ENCODE results near the gene BBX. TPM values are rescaled to one million over a fixed set of nuclear protein-coding genes. Genes with fewer than 3 reads are reported as not detected.

The BBX gene
- total and polyA plus RNA-seq, 2 of the 13 experiments (the other 11 are each of a cell fraction or from before 2014, with no cell fraction given): 13.7 to 23.2 TPM

DNA sequence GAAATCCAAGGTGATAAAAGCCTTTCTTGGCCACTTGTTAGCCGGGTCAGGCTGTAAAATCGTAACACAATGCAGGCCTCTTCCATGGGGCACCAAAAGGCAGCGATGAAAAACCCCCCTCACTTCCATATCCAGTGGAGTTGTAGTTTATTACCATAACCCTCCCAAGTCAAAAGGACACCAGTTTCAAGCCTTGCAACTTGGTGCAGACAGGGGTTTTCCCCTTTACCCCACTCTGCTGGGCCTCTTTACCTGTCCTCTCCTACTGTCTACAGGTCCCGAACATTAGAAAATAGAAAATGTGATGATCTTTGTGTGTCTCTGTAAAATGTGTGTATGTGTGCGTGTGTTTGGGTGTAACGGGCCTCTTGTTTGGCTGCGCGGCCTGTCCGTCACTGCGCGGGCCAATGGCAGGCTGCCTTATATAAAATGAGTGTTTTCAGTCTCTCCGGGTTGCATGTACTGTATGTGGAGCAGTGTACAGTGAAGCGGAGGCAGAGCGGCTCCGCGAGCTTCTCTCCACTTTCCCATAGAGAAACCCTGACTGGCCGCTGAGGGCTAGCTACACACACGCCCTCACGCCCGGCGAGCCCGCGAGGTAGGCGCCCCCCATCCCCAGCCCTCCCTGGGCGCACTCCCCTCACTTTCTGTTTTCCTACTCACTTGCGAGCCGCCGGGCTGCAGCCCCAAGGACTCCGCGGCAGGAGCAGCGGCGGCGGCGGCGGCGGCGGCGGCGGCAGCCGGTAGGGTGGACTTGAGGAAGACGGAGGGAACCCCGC, at the start of gene BBX (continued):
- TF ChIP-seq, protein P1, sequence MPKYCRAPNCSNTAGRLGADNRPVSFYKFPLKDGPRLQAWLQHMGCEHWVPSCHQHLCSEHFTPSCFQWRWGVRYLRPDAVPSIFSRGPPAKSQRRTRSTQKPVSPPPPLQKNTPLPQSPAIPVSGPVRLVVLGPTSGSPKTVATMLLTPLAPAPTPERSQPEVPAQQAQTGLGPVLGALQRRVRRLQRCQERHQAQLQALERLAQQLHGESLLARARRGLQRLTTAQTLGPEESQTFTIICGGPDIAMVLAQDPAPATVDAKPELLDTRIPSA (CRISPR knock-in tag; IDR thresholded peaks at IDR 0.05; ENCODE audit: borderline replicate concordance): no peak
- TF ChIP-seq, protein P2, sequence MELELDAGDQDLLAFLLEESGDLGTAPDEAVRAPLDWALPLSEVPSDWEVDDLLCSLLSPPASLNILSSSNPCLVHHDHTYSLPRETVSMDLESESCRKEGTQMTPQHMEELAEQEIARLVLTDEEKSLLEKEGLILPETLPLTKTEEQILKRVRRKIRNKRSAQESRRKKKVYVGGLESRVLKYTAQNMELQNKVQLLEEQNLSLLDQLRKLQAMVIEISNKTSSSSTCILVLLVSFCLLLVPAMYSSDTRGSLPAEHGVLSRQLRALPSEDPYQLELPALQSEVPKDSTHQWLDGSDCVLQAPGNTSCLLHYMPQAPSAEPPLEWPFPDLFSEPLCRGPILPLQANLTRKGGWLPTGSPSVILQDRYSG (CRISPR knock-in tag; IDR thresholded peaks at IDR 0.05): no peak
- TF ChIP-seq CEBPG (CRISPR knock-in tag; IDR thresholded peaks at IDR 0.05) (0 out of 2 replicates have a peak, but pooled peaks have one; percentile 32), PITX1 (CRISPR knock-in tag; IDR thresholded peaks at IDR 0.05) (no peak), RBFOX2 (IDR thresholded peaks at IDR 0.05; ENCODE audit: low read depth, low read length) (peak; percentile 72), ZKSCAN8 (CRISPR knock-in tag; IDR thresholded peaks at IDR 0.05; ENCODE audit: borderline replicate concordance) (0 out of 2 replicates have a peak, but pooled peaks have one; percentile 8), BCL6 (CRISPR knock-in tag; IDR thresholded peaks at IDR 0.05) (0 out of 2 replicates have a peak, but pooled peaks have one; percentile 31), XRCC5 (optimal IDR thresholded peaks at IDR 0.05; ENCODE audit: low read length) (peak; percentile 67), DR1 (CRISPR knock-in tag; IDR thresholded peaks at IDR 0.05) (no peak), NFYB (CRISPR knock-in tag; IDR thresholded peaks at IDR 0.05) (peak; percentile 98), CEBPB (IDR thresholded peaks at IDR 0.05; ENCODE audit: borderline replicate concordance, low read depth, low read length) (no peak), ZNF20 (CRISPR knock-in tag; IDR thresholded peaks at IDR 0.05) (no peak), POLR2G (IDR thresholded peaks at IDR 0.05; ENCODE audit: low read depth, low read length) (peak; percentile 70), SOX6 (IDR thresholded peaks at IDR 0.05) (no peak), SOX6 (CRISPR knock-in tag; IDR thresholded peaks at IDR 0.05) (peak; percentile 24; the same call in 1 of the 2 replicates), MTF2 (CRISPR knock-in tag; IDR thresholded peaks at IDR 0.05; ENCODE audit: borderline replicate concordance) (peak; percentile 64; the same call in 1 of the 2 replicates), ZFY (CRISPR knock-in tag; IDR thresholded peaks at IDR 0.05) (peak; percentile 41; the same call in 1 of the 2 replicates), YY1 (IDR thresholded peaks at IDR 0.05; ENCODE audit: insufficient read depth, insufficient replicate concordance, low read depth, low read length) (peak; percentile 21), FOXA3 (CRISPR knock-in tag; IDR thresholded peaks at IDR 0.05) (peak; percentile 44), ARNT2 (CRISPR knock-in tag; IDR thresholded peaks at IDR 0.05; ENCODE audit: low read depth) (peak; percentile 55; the same call in 1 of the 2 replicates), ZNF292 (CRISPR knock-in tag; IDR thresholded peaks at IDR 0.05; ENCODE audit: borderline replicate concordance, low read depth) (peak; percentile 74; the same call in 1 of the 2 replicates)
- TF ChIP-seq, protein P3, sequence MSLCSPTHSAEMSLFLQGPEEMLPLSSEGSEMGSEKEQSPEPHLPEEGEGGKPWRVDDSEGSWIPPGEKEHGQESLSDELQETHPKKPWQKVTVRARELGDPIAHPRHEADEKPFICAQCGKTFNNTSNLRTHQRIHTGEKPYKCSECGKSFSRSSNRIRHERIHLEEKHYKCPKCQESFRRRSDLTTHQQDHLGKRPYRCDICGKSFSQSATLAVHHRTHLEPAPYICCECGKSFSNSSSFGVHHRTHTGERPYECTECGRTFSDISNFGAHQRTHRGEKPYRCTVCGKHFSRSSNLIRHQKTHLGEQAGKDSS (CRISPR knock-in tag; IDR thresholded peaks at IDR 0.05; ENCODE audit: borderline replicate concordance, low read depth): 0 out of 2 replicates have a peak, but pooled peaks have one; percentile 50
- TF ChIP-seq, protein P4, sequence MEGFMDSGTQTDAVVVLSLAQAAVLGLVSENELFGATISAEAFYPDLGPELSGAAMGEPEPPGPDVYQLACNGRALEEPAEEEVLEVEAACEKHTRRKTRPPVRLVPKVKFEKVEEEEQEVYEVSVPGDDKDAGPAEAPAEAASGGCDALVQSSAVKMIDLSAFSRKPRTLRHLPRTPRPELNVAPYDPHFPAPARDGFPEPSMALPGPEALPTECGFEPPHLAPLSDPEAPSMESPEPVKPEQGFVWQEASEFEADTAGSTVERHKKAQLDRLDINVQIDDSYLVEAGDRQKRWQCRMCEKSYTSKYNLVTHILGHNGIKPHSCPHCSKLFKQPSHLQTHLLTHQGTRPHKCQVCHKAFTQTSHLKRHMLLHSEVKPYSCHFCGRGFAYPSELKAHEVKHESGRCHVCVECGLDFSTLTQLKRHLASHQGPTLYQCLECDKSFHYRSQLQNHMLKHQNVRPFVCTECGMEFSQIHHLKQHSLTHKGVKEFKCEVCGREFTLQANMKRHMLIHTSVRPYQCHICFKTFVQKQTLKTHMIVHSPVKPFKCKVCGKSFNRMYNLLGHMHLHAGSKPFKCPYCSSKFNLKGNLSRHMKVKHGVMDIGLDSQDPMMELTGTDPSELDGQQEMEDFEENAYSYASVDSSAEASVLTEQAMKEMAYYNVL (CRISPR knock-in tag; IDR thresholded peaks at IDR 0.05; ENCODE audit: borderline replicate concordance): peak; percentile 44; the same call in 1 of the 2 replicates
- TF ChIP-seq, protein P5, sequence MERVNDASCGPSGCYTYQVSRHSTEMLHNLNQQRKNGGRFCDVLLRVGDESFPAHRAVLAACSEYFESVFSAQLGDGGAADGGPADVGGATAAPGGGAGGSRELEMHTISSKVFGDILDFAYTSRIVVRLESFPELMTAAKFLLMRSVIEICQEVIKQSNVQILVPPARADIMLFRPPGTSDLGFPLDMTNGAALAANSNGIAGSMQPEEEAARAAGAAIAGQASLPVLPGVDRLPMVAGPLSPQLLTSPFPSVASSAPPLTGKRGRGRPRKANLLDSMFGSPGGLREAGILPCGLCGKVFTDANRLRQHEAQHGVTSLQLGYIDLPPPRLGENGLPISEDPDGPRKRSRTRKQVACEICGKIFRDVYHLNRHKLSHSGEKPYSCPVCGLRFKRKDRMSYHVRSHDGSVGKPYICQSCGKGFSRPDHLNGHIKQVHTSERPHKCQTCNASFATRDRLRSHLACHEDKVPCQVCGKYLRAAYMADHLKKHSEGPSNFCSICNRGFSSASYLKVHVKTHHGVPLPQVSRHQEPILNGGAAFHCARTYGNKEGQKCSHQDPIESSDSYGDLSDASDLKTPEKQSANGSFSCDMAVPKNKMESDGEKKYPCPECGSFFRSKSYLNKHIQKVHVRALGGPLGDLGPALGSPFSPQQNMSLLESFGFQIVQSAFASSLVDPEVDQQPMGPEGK (CRISPR knock-in tag; IDR thresholded peaks at IDR 0.05): peak; percentile 16
